Dermis microvascular lymphatic vessel endothelial cell (primary cell): Measurements from ENCODE around the gene ZNF491. TPM values are rescaled to one million over a fixed set of nuclear protein-coding genes. Genes with fewer than 3 reads are reported as not detected.
"Not testable (repeated sequence)": the region's sequence is repeated elsewhere in the genome, so short reads cannot be mapped to it uniquely, and the experiment has no call there.

Experiments
- DNase-seq, 2 donors: peaks; one replicate each; pipeline versions ENCODE4 v3.0.0 to v3.0.0-alpha.2; 2010; ENCODE audit warnings: low read depth in 2 of 2
- total RNA-seq: library from RNA; depleted of rRNA; stranded (reverse); fragments of >200 nt; gene quantifications from 2 replicates; pipeline ENCODE4 v1.2.1, GENCODE V29; 2014

The ZNF491 gene
- total RNA-seq = 0.89 and 1.5 TPM in 2 replicates

DNA sequence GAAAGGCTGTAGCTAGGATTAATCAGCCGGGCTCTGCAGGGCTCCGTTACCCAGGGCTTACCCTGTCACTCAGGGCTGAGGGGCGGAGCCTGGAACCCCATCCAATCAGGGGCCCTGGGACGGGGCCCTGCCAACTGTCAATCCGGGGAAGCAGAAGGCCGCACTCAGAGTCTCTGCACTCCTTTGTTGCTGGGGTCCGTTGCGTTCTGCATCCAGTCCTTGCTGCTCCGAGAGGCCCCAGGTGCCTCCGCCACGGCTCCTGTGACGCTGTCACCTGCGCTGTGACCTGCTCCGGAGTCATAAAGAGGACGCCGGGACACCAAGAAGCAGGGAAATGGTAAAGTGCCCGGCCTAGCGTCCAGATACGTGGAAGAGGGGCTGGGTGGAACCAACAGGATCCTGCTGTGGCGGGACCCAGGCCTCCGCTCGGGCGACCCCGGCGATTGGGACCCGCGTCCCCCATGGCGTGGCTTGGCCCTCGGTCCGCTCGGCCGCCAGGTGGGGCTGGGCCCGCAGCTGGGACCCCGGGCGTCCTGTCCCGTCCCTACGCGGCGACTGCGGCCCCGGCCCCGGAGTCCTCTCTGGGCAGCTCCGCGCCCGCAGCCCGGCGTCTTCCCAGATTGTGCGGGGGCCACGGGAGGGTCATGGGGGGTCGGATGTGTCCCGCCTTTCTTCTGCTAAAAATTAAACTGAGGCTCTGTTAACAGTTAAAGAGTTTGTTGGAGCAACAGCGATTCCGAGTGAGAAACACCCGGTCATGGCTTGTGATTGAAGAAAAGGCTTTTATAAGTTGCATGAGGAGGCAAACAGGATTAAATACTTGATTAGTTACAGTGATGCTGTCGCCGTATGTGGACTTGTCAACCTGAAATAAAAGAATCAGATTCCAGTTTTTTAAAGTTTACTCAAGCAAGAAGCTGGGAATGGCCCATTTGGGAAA lies at the start of gene ZNF491:
ZNF491 (plus strand) TSS at position 133 of the 940 bp plus-strand sequence. CDS start 7,431 bp downstream, outside the sequence.
- peak; percentile 66 to 89 for DNase-seq

DNA sequence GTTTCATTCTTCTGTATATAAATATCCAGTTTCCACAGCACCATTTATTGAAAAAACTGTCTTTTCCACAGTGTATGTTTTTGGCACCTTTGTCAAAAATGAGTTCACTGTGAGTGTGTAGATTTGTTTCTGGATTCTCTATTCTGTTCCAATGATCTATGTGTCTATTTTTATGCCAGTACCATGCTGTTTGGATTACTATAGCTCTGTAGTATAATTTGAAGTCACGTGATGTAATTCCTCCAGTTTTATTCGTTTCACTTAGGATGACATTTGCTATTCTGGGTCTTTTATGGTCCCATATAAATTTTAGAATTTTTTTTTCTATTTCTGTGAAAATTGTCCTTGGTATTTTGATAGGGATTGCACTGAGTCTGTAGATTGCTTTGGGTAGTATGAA lies 48.6 kb upstream of the ZNF491 start:
- no peak for DNase-seq

DNA sequence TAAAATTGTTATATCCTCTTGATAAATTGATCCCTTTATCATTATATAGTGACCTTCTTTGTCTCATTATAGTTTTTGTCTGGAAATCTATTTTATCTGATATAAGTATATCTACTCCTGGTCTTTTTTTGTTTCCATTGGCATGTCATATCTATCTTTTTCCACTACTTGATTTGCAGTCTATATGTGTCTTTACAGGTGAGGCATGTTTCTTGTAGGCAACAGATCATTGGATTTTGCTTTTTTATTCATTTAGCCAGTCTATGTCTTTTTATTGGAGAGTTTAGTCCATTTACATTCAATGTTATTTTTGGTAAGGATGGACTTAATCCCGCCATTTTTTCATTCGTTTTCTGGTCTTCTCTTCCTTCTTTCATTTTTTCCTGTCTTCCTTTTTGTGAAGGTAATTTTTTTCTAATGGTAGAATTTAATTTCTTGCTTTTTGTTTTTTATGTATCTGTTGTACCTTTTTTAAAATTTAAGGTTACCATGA lies 46.0 kb upstream of the ZNF491 start:
- DNase-seq = no peak

DNA sequence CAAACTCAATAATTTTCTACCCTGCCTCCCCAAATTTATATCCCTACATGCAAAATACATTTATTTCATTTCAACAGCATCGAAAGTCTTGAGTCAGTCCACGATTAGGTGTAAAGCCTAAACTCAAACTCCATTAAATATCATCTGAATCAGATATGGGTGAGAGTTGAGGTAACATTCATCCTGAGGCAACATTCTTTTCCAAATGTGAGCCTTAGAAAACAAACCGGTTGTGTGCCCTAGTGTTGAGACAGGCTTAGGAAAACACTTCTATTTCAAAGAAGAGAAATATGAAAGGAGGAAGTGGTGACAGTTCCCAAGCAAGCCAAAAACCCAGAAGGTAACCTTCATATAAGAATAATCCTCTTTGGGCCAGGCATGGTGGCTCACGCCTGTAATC lies 43.7 kb upstream of the ZNF491 start:
- no peak for DNase-seq

DNA sequence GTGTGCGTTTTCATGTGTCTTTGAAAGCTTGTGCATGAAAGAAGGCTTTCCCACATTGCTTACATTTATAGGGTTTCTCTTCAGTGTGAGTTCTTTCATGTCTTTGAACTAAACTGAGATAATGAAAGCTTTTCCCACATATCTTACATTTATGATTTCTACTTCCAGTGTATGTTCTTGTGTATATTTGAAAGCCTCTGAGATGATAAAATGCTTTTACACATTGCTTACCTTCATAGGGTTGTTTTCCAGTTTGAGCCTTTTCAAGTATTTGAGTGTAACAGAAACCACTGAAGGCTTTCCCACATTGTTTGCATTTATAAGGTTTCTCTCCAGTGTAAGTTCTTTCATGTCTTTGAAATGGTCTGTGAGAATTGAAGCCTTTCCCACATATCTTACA lies 41.4 kb upstream of the ZNF491 start:
- DNase-seq = no peak

DNA sequence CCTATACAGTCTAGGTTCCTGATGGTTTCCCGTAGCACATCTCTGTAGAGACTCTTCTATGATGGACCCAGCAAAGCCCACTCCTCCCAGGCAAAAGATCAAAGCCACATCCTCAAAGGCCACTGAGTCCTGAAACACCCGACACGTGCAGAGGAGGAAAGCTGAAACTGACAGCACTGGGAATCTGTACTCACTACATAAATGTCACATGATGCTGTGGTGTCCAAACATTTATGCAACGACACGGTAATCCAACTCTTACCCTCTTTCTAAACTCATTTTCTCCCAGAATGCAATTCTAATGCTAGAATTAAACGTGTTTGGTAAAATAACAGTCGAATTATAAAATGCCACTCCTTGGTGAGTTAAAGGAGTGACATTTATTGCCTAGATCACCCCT lies 38.5 kb upstream of the ZNF491 start:
- DNase-seq = no peak

DNA sequence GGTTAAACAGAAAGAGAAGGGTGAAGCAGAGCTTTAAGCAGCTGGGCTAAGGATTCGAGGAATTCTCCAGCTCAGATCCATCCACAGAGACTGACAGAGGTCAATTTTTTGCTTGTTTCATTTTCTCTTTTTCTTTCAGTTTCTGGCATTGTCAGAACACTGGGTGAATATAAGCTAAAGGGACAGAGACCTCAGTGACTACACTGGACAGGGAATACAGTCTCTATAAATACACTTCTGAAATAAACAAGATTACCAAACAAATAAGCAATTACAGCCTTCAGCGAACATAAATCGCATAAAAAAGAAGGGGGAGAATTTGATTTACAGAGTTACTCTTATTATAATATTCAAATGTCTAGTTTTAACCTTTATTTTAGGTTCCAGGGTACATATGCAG lies 35.2 kb upstream of the ZNF491 start:
- no peak for DNase-seq

DNA sequence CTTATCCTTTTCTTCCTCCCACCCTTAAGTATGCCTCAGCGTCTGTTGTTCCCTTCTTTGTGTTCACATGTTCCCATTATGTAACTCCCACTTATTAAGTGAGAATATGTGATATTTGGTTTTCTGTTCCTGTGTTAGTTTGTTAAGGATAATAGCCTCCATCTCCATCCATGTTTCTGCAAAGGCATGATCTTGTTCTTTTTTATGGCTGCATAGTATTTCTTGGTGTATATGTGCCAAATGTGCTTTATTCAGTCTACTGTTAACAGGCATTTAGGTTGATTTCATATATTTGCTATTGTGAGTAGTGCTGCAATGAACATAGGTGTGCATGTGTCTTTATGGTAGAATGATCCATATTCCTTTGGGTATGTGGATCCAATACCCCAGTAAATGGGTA lies 34.7 kb upstream of the ZNF491 start:
- DNase-seq = no peak

DNA sequence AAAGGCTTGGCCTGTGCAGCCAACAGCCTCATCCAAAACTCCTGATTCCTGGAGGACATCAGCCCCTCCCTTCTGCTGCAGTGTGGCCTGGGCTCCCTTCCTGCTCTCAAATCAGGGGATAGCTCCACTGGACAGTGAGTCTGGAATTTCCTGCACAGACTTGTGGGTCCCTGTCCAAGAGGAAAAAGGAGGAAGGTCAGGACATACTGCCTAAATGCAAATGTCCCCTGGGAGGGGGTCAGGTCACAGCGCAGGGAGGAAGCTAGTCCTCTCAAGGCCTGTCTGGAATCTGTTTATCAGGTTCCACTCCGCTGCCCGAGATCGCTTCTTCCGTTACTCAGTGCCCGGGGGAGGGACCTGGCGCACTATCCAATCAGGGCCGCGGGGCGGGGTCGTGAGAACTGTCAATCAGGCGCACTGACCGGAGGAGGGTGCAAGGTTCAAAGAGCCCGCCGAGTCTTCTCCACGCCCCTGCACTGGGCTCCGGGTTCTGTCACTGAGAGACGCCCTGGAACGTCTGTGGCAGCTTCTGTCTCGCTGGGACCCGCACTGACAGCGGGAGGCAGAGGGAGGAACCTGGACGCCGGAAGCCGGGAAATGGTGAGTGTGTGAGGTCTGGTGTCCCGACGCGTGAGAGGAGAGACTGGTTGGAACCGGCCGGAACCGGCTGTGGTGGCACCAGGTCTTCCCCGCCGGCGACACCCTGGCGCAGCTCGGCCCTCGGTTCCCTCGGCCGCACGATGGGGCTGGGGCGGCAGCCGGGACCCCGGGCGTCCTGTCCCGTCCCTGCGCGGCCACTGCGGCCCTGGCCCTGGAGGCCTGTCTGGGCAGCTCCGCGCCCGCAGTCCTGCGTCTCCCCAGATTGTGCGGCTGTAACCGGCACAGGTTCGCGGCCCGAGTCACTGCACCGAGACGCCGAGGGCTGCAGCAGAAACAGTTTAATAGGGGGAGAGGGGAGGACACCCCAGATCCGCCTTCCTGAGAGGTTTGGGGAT lies 31.4 kb upstream of the ZNF491 start, which contains the start of gene ZNF441:
ZNF441 (plus strand) TSS at position 404 of the 995 bp plus-strand sequence; CDS start at position 598, 194 bp downstream.
- DNase-seq = peak; percentile 89 to 94

DNA sequence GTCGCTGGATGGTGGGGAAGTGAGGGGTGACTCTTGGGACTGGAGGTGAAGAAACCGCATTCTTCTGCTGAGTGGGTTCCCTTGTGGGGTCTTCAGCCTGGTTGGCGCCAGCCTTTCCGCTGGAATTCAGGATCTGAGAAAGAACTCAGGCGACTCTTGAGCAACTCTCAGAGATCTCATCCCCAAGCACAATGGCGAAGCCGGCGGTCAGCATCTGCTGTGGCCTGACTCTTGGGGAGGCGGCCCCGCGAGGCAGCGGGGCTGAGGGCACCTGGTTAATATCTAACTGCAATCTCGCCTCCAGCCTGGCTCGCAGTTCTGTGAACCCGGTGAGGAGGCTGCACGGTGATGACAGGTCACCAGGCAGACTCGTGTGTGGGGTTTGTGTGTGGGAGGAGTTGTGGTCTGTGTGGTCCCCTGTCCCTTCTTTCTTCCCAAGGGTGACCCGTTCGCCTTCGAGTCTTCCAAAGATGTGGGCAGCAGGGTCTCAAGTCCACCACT lies 30.6 kb upstream of the ZNF491 start:
- peak in 1 of 2 donors; percentile 13 for DNase-seq

DNA sequence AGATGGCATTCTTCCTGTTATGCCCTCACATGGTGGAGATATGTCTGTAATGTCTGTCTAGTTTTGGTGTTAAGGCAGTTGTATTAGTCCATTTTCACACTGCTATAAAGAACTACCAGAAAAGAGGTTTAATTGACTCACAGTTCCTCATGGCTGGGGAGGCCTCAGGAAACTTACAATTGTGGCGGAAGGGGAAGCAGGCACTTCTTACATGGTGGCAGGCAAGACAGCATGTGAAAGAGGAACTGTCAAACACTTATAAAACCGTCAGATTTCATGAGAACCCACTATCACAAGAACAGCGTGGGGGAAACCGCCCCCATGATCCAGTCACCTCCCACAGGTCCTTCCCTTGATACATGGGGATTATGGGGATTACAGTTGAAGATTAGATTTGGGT lies 28.3 kb upstream of the ZNF491 start:
- DNase-seq = no peak

DNA sequence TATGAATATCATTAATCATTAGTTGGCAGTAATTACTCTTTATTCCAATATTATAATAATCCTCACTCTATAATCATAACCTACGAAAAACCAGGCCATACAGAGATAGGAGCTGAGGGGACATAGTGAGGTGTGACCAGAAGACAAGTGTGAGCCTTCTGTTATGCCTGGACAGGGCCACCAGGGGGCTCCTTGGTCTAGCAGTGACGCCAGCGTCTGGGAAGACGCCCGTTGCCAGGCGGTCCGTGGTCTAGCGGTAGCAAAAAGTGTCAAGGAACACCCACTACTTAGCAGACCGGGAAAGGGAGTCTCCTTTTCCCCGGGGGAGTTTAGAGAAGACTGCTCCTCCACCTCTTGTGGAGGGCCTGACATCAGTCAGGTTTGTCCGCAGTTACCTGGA lies 26.8 kb upstream of the ZNF491 start:
- not testable (repeated sequence) for DNase-seq

DNA sequence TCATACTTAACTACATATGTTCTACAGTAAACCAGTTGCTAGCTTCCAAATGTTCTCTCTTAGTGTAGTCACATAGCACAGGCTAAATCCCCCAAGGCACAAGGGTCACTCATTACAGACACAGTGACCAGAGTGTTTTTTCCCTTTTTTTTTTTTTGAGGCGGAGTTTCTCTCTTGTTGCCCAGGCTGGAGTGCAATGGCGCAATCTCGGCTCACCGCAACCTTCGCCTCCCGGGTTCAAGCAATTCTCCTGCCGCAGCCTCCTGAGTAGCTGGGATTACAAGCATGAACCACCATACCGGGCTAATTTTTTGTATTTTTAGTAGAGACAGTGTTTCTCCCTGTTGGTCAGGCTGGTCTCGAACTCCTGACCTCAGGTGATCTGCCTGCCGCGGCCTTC lies 21.7 kb upstream of the ZNF491 start:
- not testable (repeated sequence) for DNase-seq

DNA sequence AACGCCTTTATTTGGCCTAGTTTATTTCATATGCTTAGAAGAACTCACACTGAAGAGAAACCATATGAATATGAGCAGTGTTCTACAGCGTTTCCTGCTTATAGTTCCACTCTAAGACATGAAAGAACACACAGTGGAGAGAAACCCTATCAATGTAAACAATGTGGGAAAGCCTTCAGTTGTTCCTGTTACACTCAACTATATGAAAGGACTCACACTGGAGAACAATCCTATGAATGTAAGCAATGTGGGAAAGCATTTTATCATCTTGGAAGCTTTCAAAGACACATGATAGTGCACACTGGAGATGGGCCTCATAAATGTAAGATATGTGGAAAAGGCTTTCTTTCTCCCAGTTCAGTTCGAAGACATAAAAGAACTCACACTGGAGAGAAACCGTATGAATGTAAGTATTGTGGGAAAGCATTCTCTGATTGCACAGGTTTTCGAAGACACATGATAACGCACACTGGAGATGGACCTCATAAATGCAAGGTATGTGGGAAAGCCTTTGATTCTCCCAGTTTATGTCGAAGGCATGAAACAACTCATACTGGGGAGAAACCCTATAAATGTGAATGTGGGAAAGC lies 17.8 kb upstream of the ZNF491 start:
- DNase-seq = no peak

DNA sequence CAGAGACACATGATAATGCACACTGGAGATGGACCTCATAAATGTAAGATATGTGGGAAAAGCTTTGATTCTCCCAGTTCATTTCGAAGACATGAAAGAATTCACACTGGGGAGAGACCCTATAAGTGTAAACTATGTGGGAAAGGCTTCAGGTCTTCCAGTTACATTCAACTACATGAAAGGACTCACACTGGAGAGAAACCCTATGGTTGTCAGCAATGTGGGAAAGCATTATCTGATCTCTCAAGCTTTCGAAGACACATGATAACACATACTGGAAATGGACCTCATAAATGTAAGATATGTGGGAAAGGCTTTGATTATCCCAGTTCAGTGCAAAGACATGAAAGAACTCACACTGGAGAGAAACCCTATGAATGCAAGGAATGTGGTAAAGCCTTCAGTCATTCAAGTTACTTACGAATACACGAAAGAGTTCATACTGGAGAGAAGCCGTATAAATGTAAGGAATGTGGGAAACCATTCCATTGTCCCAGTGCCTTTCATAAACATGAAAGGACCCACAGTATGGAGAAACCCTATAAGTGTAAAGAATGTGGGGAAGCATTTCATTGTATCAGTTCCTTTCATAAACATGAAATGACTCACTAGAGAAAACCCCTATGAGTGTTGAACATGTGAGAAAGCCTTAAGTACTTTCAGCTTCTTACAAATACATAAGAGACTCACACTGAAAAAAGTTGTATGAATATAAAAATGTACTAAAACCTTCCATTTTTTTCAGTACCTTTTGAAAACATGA lies 16.8 kb upstream of the ZNF491 start:
- DNase-seq = no peak

DNA sequence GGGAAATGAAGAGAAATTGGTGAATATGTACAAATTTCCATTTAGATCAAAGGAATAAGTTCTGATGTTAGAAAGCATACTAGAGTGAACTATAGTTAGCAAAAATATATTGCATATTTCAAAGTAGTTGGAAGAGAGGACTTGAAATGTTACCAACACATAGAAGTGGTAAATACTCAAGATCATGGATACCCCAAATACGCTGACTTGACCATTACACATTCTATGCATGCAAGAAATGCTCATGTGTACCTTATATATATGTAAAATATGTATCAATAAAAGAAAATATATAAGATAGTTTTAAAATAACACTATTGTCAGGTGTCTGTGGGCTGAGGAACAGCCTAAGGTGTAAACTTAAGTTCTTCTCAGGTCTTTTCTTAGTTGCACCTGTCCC lies 14.6 kb upstream of the ZNF491 start:
- no peak for DNase-seq

DNA sequence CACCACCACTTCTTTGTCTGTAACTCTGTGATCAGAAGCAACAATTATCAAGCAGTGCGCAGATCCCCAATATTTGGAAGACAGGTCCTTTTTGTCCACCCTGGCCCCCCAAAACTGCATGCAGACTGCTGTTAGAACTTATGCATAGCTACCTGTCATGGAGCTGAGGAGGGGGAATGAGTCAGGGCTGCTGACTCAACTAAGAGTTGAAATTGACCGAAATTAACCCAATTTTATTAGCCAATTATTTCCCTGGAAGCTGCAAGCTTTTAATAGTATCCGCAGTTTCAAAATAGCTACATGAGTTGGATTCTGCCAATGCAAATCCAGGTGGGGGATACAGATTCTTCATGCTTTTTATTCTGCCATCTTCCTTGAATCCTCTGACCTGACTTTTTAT lies 14.0 kb upstream of the ZNF491 start:
- DNase-seq = no peak

DNA sequence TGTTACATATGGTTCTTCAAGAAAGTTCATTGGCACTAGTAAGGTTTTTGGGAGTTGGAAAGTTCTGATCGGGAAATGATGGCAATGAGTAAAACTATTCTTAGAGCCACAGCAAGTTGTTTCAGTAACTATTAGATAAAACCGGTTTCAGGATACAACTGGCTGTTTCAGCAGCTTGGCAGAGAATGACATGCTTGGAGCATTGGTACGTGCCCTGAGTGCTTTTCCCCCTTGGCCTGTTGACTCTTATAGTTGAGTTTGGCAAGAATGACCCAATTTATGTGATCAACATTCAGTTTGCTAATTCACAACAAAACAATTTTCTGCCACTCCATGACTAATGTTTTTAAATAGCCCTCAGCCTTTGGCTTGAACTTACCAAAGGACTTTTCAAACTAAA lies 10.8 kb upstream of the ZNF491 start:
- DNase-seq = no peak

DNA sequence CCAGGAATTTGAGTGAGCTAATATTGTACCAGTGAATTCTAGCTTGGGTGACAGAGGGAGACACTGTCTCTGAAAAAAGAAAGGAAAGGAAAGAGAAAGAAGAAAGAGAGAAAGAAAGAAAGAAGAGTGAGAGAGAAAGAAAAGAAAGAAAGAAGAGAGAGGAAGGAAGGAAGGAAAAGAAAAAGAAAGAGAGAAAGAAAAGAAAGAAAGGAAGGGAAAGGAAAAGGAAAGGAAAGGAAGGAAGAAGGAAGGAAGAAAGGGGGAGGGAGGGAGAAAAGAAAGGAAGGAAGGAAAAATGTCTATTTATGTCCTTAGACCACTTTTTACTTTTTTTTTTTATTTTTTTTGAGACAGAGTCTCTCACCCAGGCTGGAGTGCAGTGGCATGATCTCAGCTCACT lies 5.4 kb upstream of the ZNF491 start:
- no peak for DNase-seq

DNA sequence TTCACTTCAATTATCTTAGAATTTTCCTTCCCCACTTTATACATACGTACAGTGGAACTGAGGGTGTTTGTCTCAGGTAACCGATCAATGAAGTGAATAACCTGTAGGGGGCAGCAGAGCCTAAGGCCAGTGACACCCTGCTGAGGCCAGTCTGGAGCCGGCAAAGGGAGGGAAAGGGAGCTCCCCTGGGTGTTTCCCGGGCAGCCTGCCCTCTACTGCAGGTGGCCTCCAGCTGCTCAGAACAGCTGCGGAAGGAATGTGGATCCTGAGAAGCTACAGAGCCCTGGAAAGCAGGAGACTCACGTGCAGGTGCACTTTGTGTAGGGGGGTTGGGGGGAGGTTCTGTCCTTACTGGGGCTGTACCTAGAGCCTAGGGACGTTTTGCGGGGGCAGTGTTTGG lies 832 bp upstream of the ZNF491 start:
- peak; percentile 54 to 82 for DNase-seq
